ENCODE measurements around the gene SBF2.
A peak's percentile ranks its signal among the peaks of the same experiment; 100 is the strongest.

Gene SBF2

DNA sequence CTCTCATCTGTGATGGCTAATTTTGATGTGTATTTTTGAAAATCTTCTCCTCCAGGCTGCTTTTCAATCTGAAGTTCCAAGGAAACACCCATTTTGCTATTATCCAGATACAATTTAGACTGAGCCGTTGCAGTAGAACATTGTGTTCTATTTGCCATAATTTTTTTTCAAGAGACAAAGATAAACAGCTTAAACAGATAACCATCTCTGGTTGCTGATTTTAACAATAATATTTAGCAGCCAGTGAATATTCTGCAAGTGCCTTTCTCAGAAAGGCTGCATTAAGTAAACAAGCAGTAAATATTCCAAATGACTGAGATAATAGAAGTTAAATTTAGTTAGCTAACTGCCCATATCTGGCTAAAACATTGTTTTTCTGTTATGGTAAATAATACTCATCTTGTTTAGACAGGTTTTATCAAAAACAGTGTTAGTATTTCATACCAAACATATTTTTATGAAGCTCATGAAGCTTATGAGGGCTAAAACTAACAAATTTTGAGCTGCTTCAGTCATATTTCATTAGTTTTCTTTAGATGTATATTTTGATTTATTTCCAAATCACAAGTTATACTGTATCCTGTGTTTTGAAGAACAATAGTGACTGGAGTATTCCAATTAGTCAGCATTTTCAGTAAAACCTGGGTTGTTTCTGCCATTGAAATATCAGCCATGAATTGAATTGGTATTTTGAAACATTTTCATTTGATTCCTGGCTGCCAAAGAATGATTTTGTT, 206.7 kb downstream of the SBF2 start:
- no peak for DNase-seq (ENCODE audit: low read depth)
- no peak overlapping the region for H3K4me3 ChIP-seq (ENCODE audit: low read depth, low read length)
- TF ChIP-seq POLR2A (IDR thresholded peaks at IDR 0.05; ENCODE audit: extremely low read depth, insufficient read length) (no peak), MYC (IDR thresholded peaks at IDR 0.05; ENCODE audit: low read depth, low read length) (no peak)
- TF ChIP-seq, protein P1, sequence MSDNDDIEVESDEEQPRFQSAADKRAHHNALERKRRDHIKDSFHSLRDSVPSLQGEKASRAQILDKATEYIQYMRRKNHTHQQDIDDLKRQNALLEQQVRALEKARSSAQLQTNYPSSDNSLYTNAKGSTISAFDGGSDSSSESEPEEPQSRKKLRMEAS (IDR thresholded peaks at IDR 0.05; ENCODE audit: low read depth, low read length), result no peak
- TF ChIP-seq, protein P2, sequence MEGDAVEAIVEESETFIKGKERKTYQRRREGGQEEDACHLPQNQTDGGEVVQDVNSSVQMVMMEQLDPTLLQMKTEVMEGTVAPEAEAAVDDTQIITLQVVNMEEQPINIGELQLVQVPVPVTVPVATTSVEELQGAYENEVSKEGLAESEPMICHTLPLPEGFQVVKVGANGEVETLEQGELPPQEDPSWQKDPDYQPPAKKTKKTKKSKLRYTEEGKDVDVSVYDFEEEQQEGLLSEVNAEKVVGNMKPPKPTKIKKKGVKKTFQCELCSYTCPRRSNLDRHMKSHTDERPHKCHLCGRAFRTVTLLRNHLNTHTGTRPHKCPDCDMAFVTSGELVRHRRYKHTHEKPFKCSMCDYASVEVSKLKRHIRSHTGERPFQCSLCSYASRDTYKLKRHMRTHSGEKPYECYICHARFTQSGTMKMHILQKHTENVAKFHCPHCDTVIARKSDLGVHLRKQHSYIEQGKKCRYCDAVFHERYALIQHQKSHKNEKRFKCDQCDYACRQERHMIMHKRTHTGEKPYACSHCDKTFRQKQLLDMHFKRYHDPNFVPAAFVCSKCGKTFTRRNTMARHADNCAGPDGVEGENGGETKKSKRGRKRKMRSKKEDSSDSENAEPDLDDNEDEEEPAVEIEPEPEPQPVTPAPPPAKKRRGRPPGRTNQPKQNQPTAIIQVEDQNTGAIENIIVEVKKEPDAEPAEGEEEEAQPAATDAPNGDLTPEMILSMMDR (IDR thresholded peaks at IDR 0.05; ENCODE audit: low read depth, low read length), result no peak

DNA sequence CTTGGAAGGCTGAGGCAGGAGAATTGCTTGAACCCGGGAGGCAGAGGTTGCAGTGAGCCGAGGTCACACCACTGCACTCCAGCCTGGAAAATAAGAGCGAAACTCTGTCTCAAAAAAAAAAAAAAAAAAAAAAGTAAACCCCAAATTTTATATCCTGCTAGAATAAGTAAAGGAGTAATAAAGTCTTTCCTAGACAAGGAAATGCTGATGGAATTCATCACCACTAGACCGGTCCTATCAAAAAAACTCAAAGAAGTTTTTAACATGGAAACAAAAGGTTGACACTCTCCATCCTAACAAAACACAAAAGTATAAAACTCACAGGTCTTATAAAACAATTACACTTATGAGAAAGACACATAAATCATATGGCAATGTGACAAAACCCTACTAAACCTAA, 213.9 kb downstream of the SBF2 start:
- TF ChIP-seq POLR2A (IDR thresholded peaks at IDR 0.05; ENCODE audit: extremely low read depth, insufficient read length) (no peak), MYC (IDR thresholded peaks at IDR 0.05; ENCODE audit: low read depth, low read length) (no peak)
- TF ChIP-seq, protein P2 (IDR thresholded peaks at IDR 0.05; ENCODE audit: low read depth, low read length), result no peak
- TF ChIP-seq, protein P1 (IDR thresholded peaks at IDR 0.05; ENCODE audit: low read depth, low read length), result no peak
- no peak for DNase-seq (ENCODE audit: low read depth)
- no peak overlapping the region for H3K4me3 ChIP-seq (ENCODE audit: low read depth, low read length)

DNA sequence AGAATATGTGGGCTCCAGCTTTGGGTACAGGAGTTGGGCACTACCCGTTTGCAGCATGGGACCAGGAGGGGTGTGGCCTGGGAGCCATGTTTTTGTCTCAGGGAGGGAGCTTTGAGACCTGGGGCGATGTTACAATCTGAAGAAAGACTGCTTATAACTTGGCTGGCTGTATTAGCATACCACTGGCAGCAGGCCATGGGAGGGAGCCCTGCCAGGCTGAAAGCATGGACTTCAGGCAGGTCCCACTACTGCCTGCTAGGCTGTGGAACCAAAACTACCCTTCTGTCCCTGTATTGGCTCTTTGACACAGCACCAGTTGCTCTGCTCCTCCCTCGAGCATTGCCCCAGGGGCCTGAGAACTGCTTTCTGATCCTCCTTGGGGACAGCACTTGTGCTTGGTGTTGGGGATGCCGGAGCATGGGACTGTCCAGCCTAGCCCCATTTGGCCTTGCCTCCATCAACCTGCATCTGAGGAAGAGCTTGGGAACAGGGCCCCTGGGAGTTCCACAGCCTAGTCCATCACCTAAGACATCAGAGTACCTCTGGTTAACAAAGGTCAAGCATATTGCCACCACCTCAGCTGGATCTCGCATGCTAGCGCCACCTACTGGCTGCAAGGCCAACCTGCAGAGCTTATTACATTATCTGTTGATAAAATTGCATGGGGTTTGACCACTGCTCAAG, 217.4 kb downstream of the SBF2 start:
- no peak for TF ChIP-seq POLR2A (IDR thresholded peaks at IDR 0.05; ENCODE audit: extremely low read depth, insufficient read length)
- TF ChIP-seq, protein P2 (IDR thresholded peaks at IDR 0.05; ENCODE audit: low read depth, low read length), result peak; percentile 83
- no peak overlapping the region for H3K4me3 ChIP-seq (ENCODE audit: low read depth, low read length)
- DNase-seq (ENCODE audit: low read depth), result peak; percentile 63

DNA sequence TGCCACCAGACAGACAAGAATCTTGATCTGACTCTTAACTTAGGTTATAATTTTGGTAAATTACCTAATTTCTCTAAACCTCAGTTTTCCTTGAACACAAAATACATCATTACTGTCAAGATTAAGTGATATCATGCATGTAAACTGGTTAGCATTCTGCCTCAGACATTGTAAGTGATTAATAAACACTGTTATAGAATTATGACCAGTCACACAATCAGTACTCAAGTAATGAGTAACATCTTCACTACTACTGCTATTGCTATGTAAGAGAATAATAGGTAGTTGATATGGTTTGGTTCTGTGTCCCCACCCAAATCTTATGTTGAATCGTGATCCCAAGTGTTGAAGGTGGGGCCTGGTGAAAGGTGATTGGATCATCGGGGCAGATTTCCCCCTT, 218.9 kb downstream of the SBF2 start:
- H3K4me3 ChIP-seq (ENCODE audit: low read depth, low read length), result no peak overlapping the region
- no peak for DNase-seq (ENCODE audit: low read depth)
- TF ChIP-seq POLR2A (IDR thresholded peaks at IDR 0.05; ENCODE audit: extremely low read depth, insufficient read length), result no peak
- TF ChIP-seq MYC (IDR thresholded peaks at IDR 0.05; ENCODE audit: low read depth, low read length), result no peak
- TF ChIP-seq, protein P1 (IDR thresholded peaks at IDR 0.05; ENCODE audit: low read depth, low read length), result no peak
- TF ChIP-seq, protein P2 (IDR thresholded peaks at IDR 0.05; ENCODE audit: low read depth, low read length), result no peak

DNA sequence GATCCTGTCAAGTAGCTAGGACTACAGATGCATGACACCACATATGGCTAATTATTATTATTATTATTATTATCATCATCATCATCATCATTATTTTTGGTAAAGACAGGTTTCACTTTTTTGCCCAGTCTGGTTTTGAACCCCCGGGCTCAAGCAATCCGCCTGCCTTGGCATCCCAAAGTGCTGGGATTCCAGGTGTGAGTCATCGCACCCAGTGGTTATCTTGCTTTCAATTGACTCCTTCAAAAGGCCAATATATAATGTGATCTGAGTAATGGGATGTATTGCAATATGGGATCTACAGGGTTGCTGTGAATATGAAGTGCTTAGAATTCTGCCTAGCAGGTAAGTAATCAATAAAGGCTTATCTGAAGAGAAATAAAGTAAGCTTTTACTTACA, 221.2 kb downstream of the SBF2 start:
- DNase-seq (ENCODE audit: low read depth), result no peak
- no peak overlapping the region for H3K4me3 ChIP-seq (ENCODE audit: low read depth, low read length)
- TF ChIP-seq MYC (IDR thresholded peaks at IDR 0.05; ENCODE audit: low read depth, low read length) (no peak), POLR2A (IDR thresholded peaks at IDR 0.05; ENCODE audit: extremely low read depth, insufficient read length) (no peak)
- TF ChIP-seq, protein P2 (IDR thresholded peaks at IDR 0.05; ENCODE audit: low read depth, low read length), result no peak
- TF ChIP-seq, protein P1 (IDR thresholded peaks at IDR 0.05; ENCODE audit: low read depth, low read length), result no peak
